HG02973 (cell line): ENCODE measurements around the gene GUCY2D.
"Not testable (repeated sequence)": the region's sequence is repeated elsewhere in the genome, so short reads cannot be mapped to it uniquely, and the experiment has no call there.

Source experiments
- ATAC-seq: cut with Tn5 transposase; IDR thresholded peaks from one replicate; pipeline ENCODE4 v1.9.1; 2021; ENCODE audit warnings: moderate library complexity; ENCODE audit not compliant: unreplicated experiment

GUCY2D gene

DNA sequence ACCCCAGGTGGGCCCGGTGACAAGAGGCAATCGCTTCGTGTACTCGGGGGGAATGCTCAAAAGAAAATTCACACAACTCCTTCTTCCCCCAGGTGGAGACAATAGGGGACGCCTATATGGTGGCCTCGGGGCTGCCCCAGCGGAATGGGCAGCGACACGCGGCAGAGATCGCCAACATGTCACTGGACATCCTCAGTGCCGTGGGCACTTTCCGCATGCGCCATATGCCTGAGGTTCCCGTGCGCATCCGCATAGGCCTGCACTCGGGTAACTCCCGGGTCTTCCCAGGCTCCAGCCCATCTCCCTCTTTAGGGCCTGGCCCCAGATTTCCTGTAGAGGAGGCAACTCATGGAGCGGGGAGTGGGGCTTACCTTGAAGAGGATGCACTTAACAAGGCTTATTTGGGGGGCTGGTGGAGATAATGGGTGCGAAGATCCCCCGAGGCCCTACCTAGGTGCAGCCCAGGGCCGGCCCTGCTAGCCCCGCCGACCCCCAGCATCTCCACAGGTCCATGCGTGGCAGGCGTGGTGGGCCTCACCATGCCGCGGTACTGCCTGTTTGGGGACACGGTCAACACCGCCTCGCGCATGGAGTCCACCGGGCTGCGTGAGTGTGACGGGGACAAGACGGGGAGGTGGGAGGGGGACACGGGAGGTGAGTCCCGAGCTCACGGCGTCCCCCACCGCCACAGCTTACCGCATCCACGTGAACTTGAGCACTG is 13.0 kb downstream of the GUCY2D start:
- no peak for ATAC-seq

DNA sequence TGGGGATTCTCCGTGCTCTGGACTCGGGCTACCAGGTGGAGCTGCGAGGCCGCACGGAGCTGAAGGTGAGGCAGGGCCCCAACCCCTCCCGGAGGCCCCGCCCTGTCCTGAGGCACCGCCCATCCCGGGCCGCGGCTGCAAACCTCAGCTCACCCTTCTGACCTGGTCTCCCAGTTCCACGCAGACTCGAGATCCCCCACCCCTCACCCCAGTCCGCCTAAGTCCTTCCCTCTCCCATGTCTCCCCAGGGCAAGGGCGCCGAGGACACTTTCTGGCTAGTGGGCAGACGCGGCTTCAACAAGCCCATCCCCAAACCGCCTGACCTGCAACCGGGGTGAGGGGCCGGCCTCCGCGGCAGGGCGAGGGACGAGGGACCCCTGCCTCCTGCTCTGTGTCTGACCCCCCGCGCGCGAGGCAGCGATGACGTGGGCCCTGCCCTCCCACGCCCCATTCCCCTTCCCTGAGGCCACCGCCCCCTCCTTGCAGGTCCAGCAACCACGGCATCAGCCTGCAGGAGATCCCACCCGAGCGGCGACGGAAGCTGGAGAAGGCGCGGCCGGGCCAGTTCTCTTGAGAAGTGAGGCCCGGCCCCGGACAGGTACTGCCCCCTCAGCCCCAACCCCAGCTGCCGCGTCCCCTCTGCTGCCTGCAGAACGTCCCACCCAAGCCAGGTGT is 13.7 kb downstream of the GUCY2D start:
- no peak for ATAC-seq

DNA sequence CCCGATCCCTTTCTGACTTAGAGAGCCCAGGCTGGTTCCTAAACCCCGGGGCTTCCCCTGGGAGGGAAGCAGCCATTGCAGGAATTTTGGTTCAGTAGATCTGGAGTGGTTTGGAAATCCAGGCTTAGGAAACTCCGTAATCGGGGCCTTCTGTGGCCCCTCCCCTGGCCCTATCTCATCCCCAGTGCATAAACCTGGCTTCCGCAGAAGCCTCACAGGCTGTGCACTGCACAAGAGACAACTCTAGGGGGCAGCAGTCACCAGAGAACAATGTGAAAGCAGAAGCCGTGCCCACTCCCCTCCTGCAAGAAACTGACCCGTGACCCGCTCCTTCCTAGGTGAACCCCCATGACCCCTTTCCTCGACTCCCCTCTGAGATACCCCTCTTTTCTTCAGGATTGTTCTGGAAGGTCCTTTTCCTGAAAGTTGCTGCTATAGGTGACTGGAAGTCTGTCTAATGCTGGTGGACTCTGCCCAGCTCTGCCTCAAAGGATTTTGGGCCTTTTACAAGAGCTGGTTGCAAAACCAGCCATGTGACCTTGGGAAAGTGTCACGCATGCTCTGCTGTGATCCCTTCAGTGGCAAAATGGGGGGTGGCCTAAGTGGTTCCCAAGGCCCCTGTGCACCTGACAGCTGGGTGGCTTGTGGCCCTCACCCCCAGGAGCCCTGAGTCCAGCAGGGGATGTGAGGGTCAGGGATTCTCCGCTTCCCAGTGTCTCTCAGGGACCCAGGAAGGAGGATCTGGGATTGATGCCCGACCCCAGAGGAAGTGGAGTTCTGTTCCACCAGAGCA is 14.4 kb downstream of the GUCY2D start:
- no peak for ATAC-seq

DNA sequence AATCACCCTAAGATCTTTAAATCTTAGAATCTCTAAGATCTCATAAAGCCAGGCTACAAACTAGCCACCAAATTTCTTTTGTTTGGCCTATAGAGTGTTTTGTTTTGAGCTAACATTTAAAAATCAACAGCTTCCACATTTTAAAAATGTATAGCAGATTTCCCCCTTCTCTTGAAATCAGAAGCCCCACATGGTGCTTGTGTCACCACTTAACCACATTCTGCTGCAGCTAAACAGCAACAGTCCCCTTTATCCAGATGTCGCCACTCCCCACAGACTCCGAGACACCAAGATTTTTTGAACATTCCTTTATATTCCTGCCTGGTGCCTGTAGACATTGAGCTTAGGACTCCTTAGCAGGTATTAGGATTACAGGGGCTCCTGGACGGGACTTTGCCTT is 16.0 kb downstream of the GUCY2D start:
- ATAC-seq = no peak

DNA sequence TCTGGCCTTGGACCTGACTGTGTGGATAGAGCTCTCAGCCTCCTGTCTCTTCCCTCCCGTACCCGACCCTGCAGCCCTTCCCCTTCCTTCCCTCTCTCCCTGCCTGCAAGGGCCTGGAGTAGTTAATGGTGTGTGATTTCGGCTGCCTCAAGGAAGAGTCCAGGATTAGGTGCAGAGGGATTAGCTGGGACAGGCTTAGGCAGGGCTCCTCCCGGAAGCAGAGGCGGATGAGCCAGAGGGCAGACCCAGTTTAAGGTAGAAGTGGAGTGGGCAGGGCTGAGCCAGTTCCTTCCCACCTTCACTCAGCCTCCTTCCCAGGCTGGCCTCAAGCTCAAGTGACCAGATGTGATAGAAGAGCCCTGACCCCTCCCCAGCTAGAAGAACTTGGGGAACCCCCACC is 16.8 kb downstream of the GUCY2D start:
- ATAC-seq = no peak

DNA sequence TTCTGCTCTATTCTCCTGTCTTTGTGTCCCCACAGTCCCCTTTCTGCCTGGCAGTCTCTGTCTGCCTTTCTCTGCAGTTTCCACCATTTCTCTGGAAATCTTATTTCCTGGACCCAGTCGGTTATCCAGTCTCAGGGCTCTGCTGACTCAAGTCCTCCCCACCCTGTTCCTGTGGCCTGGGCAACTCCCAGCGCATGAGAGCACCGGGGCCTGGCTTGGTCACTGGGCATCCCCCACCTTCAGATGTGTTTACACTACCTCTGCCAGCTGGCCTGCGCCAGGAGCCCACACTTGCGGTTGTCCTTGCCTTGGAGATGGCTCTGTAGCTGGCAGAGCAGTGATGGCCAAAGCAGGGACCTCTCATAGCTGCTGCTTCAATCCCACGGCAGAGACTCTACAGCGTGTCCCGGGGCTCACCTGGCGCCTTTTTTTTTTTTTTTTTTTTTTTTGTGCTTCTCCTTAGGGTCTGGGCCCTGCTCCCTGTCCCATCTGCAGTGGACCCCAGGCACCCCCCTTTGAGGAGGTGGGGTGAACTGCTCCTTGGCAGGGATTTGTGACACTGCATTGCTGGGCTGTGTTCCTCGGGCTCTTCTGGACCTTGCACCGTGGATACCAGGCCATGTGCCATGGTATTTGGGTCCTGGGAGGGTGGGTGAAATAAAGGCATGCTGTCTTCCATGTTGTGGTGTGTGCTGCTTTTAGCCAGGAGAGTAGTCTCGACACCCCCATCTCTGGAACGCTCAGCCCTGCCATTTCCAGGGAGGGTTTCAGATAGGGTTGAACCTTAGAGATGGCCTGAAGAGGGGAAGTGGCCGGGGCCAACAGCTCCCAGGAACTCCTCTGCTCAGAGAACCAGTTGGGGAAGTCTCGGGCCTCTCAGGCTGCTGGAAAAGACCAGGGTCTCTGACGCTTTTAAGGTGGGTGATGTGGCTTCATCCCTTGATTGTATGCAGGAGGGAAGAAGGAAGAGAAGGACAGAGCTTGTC is 17.5 kb downstream of the GUCY2D start:
- no peak for ATAC-seq

DNA sequence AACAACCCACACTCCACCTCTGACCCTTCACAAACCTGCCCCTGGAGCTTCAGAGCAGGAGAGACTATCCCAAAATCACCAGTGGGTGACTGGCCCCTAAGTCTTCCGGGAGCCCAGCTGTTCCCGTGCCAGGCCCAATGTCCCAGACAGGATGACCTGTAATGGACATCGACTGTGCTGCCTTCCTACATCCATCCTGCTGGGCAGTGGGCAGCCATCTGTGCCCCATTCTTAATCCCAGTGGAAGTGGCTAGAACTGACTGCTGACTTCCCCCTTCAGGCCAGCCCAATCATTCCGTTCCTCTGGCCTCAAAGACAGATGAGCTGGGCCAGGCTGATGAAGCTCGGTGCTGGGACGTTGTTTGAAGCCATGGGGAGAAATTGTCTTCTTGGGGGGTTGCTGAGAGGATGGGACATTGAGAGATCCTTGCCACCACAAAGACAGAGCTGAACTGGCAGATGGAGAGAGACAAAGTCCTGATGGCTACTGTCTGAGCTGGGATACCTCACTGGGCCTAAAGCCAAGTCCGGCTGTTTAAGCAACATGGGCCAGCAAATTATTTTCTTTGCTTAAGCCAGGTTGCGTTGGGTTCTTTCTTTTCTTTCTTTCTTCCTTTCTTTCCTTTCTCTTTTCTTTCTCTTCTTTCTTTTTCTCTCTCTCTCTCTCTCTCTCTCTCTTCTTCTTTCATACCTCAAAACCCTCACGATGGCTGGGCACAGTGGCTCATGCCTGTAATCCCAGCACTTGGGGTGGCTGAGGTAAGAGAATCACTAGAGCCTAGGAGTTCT is 18.6 kb downstream of the GUCY2D start:
- ATAC-seq = no peak

DNA sequence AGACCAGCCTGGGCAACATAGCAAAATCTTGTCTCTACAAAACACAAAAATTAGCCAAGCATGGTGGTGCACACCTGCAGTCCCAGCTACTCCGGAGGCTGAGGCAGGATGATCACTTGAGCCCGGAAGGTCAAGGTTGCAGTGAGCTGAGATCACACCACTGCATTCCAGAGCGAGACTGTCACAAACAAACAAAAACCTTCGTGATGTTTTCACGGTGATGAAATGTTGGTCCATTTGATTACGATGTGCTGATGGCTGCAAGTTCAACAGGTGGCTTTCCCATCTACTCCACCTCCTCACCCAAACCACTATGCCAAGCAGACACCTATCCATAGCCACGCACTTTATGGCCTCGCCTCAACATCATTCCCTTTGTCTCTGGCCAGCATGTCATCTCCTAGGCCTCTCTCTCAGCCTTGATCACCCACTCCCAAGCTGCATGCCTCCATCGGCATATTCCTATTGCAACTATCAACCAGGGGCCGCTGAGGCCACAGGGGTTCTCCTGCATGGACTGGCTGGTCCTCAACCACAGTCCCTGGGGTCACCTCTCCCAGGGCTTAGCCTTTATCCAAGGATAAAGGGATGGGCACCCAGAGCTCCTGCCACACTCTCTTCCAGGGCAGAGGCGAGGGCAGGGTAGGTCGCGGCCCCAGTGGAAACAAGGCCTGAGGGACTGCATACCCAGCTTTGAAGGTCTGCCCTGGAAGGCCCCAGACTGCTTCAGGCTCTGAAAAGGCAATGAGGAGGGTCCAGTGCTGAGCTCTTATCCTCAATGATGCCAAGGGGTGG is 19.3 kb downstream of the GUCY2D start:
- ATAC-seq = no peak

DNA sequence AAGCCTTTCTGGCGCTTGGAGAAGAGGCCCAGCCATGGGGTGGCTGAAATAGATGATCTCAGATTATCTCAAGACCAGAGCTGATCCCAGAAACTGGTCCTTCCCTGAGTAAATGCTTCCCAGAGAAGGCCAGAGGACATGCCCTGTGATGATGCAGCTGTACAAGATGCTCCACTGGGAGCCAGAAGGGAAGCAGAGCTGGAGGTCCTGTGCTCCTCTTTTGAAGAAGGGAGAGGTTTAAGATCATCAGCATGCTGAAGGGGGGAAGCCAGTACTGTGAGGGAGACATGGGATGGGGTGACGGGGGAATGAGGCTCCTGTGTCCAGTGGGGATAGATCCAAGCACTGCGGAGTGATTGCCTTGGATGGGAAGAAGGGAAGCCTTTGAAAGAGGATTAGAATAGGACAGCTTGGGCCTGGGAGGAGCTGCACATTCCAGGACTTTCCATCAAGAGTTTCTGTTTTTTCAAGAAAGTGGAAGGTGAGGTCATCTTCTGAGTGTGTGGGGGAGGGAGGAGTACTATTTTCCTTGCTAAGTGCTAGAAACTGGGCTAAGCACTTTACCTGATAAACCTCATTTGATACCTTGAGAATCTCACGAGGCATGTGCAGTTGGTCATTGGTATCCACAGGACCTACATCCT is 20.1 kb downstream of the GUCY2D start:
- no peak for ATAC-seq

DNA sequence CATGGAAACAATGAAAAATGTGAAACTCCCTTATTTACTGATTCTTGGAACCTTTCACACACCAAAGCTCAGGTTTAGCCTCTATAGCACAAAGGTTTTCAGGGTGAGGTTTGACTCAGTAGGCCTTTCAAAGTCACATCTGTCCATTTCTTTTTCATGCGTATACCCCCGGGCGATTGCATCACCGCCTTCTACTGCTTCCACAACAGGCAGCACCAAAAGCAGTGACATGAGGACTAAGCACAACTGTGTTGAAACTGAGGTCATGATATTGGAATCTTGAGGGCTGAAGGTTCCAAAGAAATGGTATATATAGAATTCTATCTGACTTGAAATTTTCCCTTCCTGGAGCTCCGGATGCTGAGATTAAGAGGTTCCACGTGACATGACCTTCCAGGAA is 21.7 kb downstream of the GUCY2D start:
- ATAC-seq = not testable (repeated sequence)

DNA sequence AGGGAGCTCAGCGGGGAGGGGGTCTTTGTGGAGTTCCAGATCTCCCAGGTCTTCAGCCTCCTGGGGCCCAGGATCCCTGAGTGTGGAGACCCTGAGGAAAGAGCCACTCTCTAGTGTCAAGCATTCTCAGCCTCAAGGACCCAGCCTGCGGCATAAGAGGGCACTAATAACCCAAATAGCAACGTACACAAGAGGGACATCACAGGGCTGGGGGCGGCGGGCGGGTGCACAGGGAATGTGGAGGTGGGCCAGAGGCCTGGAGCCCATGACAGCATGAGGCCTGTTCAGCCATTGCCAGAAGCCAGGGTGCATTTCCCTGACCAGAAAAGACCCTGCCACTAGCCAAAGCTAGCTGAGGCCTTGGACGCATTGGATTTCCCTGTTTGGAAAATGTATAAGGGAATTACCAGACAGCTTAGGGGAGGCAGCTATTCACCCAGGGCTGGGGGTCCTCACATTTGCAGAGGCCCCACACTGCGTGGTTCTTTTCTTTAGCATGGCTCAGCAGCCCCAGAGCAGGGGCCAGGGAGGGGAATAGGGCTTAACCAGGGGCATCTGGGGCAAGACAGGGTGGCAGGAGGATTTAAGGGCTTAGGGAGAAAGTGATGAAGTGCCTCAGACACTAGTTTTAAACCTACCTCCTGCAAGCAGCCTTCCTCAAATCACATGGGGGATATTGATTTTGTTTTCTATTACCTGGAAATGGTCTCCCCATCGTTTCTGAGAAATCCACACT is 22.9 kb downstream of the GUCY2D start:
- no peak for ATAC-seq

DNA sequence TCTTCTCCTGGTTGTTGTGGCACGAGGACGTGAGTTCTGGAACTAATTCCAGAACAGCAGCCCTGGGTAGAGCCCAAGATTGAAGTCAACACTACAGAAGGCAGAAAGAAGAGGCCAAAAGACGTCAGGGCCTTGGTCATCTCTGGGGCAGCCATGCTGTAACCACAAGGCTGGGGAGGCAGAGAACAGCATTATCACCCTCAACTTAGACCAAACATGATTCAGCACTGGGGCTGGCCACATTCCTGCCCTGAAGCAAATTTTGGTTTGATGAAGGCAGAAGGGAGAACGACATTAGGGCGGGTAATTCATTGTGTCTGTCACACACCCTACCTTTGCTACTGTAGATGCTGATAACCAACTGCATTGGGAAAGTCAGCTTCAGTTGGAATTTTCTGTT is 26.7 kb downstream of the GUCY2D start:
- ATAC-seq = no peak

DNA sequence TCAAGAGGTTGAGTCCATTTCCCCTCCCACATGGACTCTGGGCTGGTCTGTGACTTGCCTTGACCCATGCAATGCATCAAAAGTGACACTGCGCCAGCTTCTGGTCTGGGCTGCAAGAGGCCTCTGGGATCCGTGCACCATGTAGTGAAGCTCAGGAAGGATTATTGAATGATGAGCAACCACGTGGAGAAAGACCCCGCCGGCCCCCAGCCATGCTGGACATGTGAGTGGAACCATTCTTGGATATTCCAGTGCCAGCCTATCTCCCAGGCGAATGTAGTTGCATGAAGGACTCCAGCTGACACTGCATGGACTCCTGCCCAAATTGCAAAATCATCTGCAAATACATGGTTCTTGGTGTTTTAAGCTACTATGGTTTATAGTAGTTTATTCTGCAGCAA is 28.8 kb downstream of the GUCY2D start:
- no peak for ATAC-seq

DNA sequence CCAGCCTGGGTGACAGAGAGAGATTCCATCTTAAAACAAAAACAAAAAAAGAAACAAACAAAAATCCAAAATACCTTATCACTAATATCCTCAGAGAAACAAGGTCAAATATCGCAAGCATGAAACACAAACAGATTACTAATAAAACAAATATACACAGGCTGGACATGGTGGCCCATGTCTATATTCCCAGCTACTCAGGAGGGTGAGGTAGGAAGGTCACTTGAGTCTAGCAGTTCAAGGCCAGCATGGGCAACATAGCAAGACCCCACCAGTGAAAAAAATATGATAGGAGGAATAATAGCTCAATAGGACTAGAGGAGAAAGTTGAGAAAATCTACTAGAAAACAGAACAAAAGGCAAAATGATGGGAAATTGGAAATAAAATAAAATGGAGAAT is 29.5 kb downstream of the GUCY2D start:
- ATAC-seq = no peak

DNA sequence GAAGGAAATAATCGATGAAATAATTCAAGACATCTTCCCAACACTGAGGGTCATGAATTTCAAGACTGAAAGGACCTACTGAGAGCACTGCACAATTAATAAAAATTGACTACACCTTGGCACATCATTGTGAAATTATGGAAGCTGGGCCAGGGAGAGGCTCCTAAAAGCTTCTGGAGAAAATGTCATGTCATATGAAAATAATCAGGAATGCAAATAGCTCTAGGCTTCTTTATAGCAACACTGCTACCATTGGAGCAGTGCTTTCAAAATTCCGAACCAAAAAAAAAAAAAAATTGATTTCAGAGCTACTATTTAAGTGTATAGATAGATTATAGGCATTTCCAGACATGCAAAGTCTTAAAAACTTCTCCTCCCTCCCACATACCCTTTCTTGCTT is 30.0 kb downstream of the GUCY2D start:
- ATAC-seq = no peak

DNA sequence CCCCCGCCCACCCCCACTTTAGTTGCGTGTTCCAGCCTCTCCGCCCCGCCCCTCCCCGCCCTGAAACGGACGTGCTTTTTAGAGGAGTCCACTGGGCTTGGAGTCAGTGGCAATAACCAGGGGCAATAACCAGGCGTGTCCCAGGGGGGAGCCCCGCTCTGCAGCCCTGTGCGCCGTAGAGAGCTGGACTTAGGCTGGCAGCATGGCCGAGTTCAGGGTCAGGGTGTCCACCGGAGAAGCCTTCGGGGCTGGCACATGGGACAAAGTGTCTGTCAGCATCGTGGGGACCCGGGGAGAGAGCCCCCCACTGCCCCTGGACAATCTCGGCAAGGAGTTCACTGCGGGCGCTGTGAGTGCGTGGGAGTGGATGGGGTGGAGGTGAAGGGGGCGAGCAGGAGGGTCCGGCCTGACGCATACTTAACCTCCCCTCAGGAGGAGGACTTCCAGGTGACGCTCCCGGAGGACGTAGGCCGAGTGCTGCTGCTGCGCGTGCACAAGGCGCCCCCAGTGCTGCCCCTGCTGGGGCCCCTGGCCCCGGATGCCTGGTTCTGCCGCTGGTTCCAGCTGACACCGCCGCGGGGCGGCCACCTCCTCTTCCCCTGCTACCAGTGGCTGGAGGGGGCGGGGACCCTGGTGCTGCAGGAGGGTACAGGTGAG is 36.7 kb downstream of the GUCY2D start, which contains the start of gene ALOX15B:
Gene ALOX15B (plus strand): TSS at position 106 of the 657 bp plus-strand sequence. CDS start 97 bp downstream, at position 203.
- no peak for ATAC-seq

DNA sequence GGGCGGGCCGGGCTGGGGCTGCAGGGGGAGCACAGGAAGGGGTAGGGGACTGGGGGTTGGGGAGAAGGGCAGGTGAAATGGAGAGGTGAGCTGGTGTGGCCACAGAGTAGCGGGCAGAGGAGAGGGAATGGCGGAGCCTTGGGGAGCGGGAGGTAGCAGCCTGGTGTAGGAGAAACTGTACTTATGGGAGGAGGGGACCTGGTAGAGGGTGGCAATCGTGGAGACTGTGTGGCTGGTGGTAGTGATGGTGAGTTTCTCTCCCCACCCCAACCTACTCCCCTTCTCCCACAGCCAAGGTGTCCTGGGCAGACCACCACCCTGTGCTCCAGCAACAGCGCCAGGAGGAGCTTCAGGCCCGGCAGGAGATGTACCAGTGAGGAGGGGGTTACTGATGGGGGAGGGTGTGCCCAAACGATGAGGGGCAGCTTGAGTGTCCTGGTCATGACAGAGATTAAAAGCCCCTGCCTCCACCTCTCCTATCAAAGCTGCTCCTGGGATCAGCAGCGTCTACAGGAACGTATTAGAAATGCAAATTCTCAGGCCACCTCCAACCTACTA is 37.3 kb downstream of the GUCY2D start:
- no peak for ATAC-seq
